GM21515 (cell line): ENCODE results near the gene MAL.
"Not testable (repeated sequence)": the region's sequence is repeated elsewhere in the genome, so short reads cannot be mapped to it uniquely, and the experiment has no call there.

Experiments
- ATAC-seq: cut with Tn5 transposase; IDR thresholded peaks from one replicate; pipeline ENCODE4 v1.9.1; 2021; ENCODE audit not compliant: unreplicated experiment

The MAL gene

GRCh38 chr2:95086017-95086416 is 60.5 kb downstream of the MAL start:
- ATAC-seq, result no peak

GRCh38 chr2:95087379-95087778 is 61.9 kb downstream of the MAL start:
- ATAC-seq, result no peak

GRCh38 chr2:95091885-95092555 is 66.5 kb downstream of the MAL start:
- ATAC-seq, result no peak

GRCh38 chr2:95098273-95098672 is 72.8 kb downstream of the MAL start:
- ATAC-seq, result not testable (repeated sequence)

GRCh38 chr2:95099910-95100309 is 74.4 kb downstream of the MAL start:
- ATAC-seq, result no peak
